ENCODE data around the gene GPBAR1. TPM values are rescaled to one million over a fixed set of nuclear protein-coding genes. Genes with fewer than 3 reads are reported as not detected.
A peak's percentile ranks its signal among the peaks of the same experiment; 100 is the strongest.

Gene GPBAR1
- total RNA-seq, 5 donors from 2014 or later (not counting 1 experiment from before 2014, with no cell fraction given): 0.89 to 2.7 (median 1.2) TPM

- ChIA-PET CTCF (no interaction called here), POLR2A (interaction anchor here in 1 of 2 donors (0.6 kb wide), 1 partner anchor 409 kb away, joined by 3 read pairs; no protein-coding TSS in a partner anchor)
- no peak for DNase-seq
- Histone ChIP-seq H3K36me3 (ENCODE audit: control insufficient read depth in 2 of 2, extremely low read depth in 1 of 2, insufficient read depth in 1 of 2, low read length in 1 of 2) (peaks cover 18 to 39% of the 10 kb centered on the region in 2 donors), H3K4me1 (ENCODE audit: control insufficient read depth in 1 of 2, extremely low read depth in 1 of 2, insufficient read depth in 2 of 2, low read length in 2 of 2) (peaks cover 2 to 41% of the 10 kb centered on the region in 2 experiments), H3K9me3 (no peaks in the 10 kb centered on the region), H3K27ac (ENCODE audit: low read length) (no peak overlapping the region), H3K4me3 (ENCODE audit: control insufficient read depth in 1 of 2, extremely low read depth in 1 of 2, low read length in 1 of 2) (no peak overlapping the region), H3K27me3 (replicated peaks in 1 of 2; ENCODE audit: control insufficient read depth in 2 of 2, extremely low read depth in 1 of 2, insufficient read depth in 2 of 2, low read length in 1 of 2) (no peaks in the 10 kb centered on the region)
- peaks cover 23% of the 10 kb centered on the region for H3K36me3 Mint-ChIP-seq
- H3K4me3 Mint-ChIP-seq: no peak overlapping the region
- no peaks in the 10 kb centered on the region for H3K27me3 Mint-ChIP-seq
- H3K4me1 Mint-ChIP-seq: peaks cover 19 to 37% (median 24%) of the 10 kb centered on the region in 3 donors
- WGBS (ENCODE audit: insufficient coverage): 95% methylated on average over 4 of the region's 6 CpGs
- H3K9me3 Mint-ChIP-seq: no peaks in the 10 kb centered on the region
- no peak overlapping the region for H3K27ac Mint-ChIP-seq
- no peak for ATAC-seq (replicated peaks in 1 of 4)
These were observed 1.4 kb downstream of the GPBAR1 start for GRCh38 chr2:218262237-218262600.

GRCh38 chr2:218262631-218263586 is 2.1 kb downstream of the GPBAR1 start:
- H3K4me1 ChIP-seq (ENCODE audit: control insufficient read depth in 1 of 2, extremely low read depth in 1 of 2, insufficient read depth in 2 of 2, low read length in 2 of 2): peaks cover 0 to 39% of the 10 kb centered on the region in 2 experiments
- Mint-ChIP-seq H3K9me3 (no peaks in the 10 kb centered on the region), H3K4me1 (peaks cover 18 to 36% (median 22%) of the 10 kb centered on the region in 3 donors), H3K36me3 (peaks cover 28% of the 10 kb centered on the region), H3K4me3 (no peak overlapping the region), H3K27me3 (no peaks in the 10 kb centered on the region), H3K27ac (no peak overlapping the region)
- no peaks in the 10 kb centered on the region for H3K27me3 ChIP-seq (replicated peaks in 1 of 2; ENCODE audit: control insufficient read depth in 2 of 2, extremely low read depth in 1 of 2, insufficient read depth in 2 of 2, low read length in 1 of 2)
- 95% methylated on average over 35 of the region's 39 CpGs for WGBS (ENCODE audit: insufficient coverage)
- ATAC-seq (replicated peaks in 1 of 4) (no peak), DNase-seq (no peak)
- no peak overlapping the region for H3K4me3 ChIP-seq (ENCODE audit: control insufficient read depth in 1 of 2, extremely low read depth in 1 of 2, low read length in 1 of 2)
- peaks cover 18 to 43% of the 10 kb centered on the region in 2 donors for H3K36me3 ChIP-seq (ENCODE audit: control insufficient read depth in 2 of 2, extremely low read depth in 1 of 2, insufficient read depth in 1 of 2, low read length in 1 of 2)
- POLR2A ChIA-PET: interaction anchor here in 1 of 2 donors (0.6 kb wide), 1 partner anchor 408 kb away, joined by 3 read pairs; no protein-coding TSS in a partner anchor
- H3K9me3 ChIP-seq: no peaks in the 10 kb centered on the region
- no peak overlapping the region for H3K27ac ChIP-seq (ENCODE audit: low read length)
- CTCF ChIA-PET: no interaction called here

GRCh38 chr2:218263817-218264641 is 3.2 kb downstream of the GPBAR1 start:
- ChIA-PET CTCF (interaction anchor here in 1 of 2 donors (0.6 kb wide), 1 partner anchor 20 kb away, joined by 3 read pairs; no protein-coding TSS in a partner anchor), POLR2A (no interaction called here)
- Mint-ChIP-seq H3K36me3 (peaks cover 29% of the 10 kb centered on the region), H3K4me1 (peaks cover 17 to 31% (median 25%) of the 10 kb centered on the region in 3 donors), H3K9me3 (no peaks in the 10 kb centered on the region), H3K27ac (no peak overlapping the region), H3K4me3 (no peak overlapping the region), H3K27me3 (no peaks in the 10 kb centered on the region)
- no peak overlapping the region for H3K4me3 ChIP-seq (ENCODE audit: control insufficient read depth in 1 of 2, extremely low read depth in 1 of 2, low read length in 1 of 2)
- no peaks in the 10 kb centered on the region for H3K9me3 ChIP-seq
- 88% methylated on average over 11 of the region's 17 CpGs for WGBS (ENCODE audit: insufficient coverage)
- H3K4me1 ChIP-seq (ENCODE audit: control insufficient read depth in 1 of 2, extremely low read depth in 1 of 2, insufficient read depth in 2 of 2, low read length in 2 of 2): peaks cover 2 to 35% of the 10 kb centered on the region in 2 experiments
- H3K27me3 ChIP-seq (replicated peaks in 1 of 2; ENCODE audit: control insufficient read depth in 2 of 2, extremely low read depth in 1 of 2, insufficient read depth in 2 of 2, low read length in 1 of 2): no peaks in the 10 kb centered on the region
- no peak overlapping the region for H3K27ac ChIP-seq (ENCODE audit: low read length)
- peaks cover 18 to 43% of the 10 kb centered on the region in 2 donors for H3K36me3 ChIP-seq (ENCODE audit: control insufficient read depth in 2 of 2, extremely low read depth in 1 of 2, insufficient read depth in 1 of 2, low read length in 1 of 2)
- ATAC-seq (replicated peaks in 1 of 4) (no peak), DNase-seq (no peak)

- no peak overlapping the region for H3K4me3 Mint-ChIP-seq
- no peak overlapping the region for H3K27ac Mint-ChIP-seq
- DNase-seq (no peak), ATAC-seq (replicated peaks in 1 of 4) (no peak)
- H3K4me1 Mint-ChIP-seq: peaks cover 17 to 31% (median 26%) of the 10 kb centered on the region in 3 donors
- H3K36me3 Mint-ChIP-seq: peaks cover 33% of the 10 kb centered on the region
- WGBS (ENCODE audit: insufficient coverage): 94% methylated on average over 21 of the region's 22 CpGs
- H3K27me3 Mint-ChIP-seq: no peaks in the 10 kb centered on the region
- Histone ChIP-seq H3K27ac (ENCODE audit: low read length) (no peak overlapping the region), H3K36me3 (ENCODE audit: control insufficient read depth in 2 of 2, extremely low read depth in 1 of 2, insufficient read depth in 1 of 2, low read length in 1 of 2) (peaks cover 18 to 43% of the 10 kb centered on the region in 2 donors), H3K9me3 (no peaks in the 10 kb centered on the region), H3K4me1 (ENCODE audit: control insufficient read depth in 1 of 2, extremely low read depth in 1 of 2, insufficient read depth in 2 of 2, low read length in 2 of 2) (peaks cover 4 to 36% of the 10 kb centered on the region in 2 experiments), H3K4me3 (ENCODE audit: control insufficient read depth in 1 of 2, extremely low read depth in 1 of 2, low read length in 1 of 2) (no peak overlapping the region), H3K27me3 (replicated peaks in 1 of 2; ENCODE audit: control insufficient read depth in 2 of 2, extremely low read depth in 1 of 2, insufficient read depth in 2 of 2, low read length in 1 of 2) (no peaks in the 10 kb centered on the region)
- H3K9me3 Mint-ChIP-seq: no peaks in the 10 kb centered on the region
- POLR2A ChIA-PET: no interaction called here
- CTCF ChIA-PET: no interaction called here
These were observed 4.2 kb downstream of the GPBAR1 start for GRCh38 chr2:218264773-218265561.

- no peaks in the 10 kb centered on the region for H3K27me3 Mint-ChIP-seq
- Histone ChIP-seq H3K27ac (ENCODE audit: low read length) (no peak overlapping the region), H3K36me3 (ENCODE audit: control insufficient read depth in 2 of 2, extremely low read depth in 1 of 2, insufficient read depth in 1 of 2, low read length in 1 of 2) (peaks cover 18 to 43% of the 10 kb centered on the region in 2 donors), H3K9me3 (no peaks in the 10 kb centered on the region), H3K4me1 (ENCODE audit: control insufficient read depth in 1 of 2, extremely low read depth in 1 of 2, insufficient read depth in 2 of 2, low read length in 2 of 2) (peaks cover 5 to 38% of the 10 kb centered on the region in 2 experiments), H3K4me3 (ENCODE audit: control insufficient read depth in 1 of 2, extremely low read depth in 1 of 2, low read length in 1 of 2) (no peak overlapping the region), H3K27me3 (replicated peaks in 1 of 2; ENCODE audit: control insufficient read depth in 2 of 2, extremely low read depth in 1 of 2, insufficient read depth in 2 of 2, low read length in 1 of 2) (no peaks in the 10 kb centered on the region)
- WGBS (ENCODE audit: insufficient coverage): 94% methylated on average over 8 of the region's 8 CpGs
- peaks cover 20 to 38% (median 26%) of the 10 kb centered on the region in 3 donors for H3K4me1 Mint-ChIP-seq
- DNase-seq (no peak), ATAC-seq (replicated peaks in 1 of 4) (no peak)
- peak overlapping the region in 1 of 2 donors; percentile 55 for H3K27ac Mint-ChIP-seq
- ChIA-PET CTCF (interaction anchor here in 1 of 2 donors (0.5 kb wide), 1 partner anchor 145 kb away, joined by 3 read pairs; no protein-coding TSS in a partner anchor), POLR2A (no interaction called here)
- H3K4me3 Mint-ChIP-seq: no peak overlapping the region
- H3K36me3 Mint-ChIP-seq: peaks cover 33% of the 10 kb centered on the region
- H3K9me3 Mint-ChIP-seq: no peaks in the 10 kb centered on the region
These were observed 4.8 kb downstream of the GPBAR1 start for GRCh38 chr2:218265626-218266025.

Data from T-cell (primary cell).